Activated CD4-positive, CD25-positive, alpha-beta regulatory T cell treated with anti-CD3 and anti-CD28 coated beads, Interleukin-2, amount 50 U/mL, for 72 hours (primary cell): ENCODE results near the gene FRMPD4.

Source experiments
- DNase-seq: peaks from one replicate; pipeline ENCODE4 v3.0.0; 2021

The FRMPD4 gene

DNA sequence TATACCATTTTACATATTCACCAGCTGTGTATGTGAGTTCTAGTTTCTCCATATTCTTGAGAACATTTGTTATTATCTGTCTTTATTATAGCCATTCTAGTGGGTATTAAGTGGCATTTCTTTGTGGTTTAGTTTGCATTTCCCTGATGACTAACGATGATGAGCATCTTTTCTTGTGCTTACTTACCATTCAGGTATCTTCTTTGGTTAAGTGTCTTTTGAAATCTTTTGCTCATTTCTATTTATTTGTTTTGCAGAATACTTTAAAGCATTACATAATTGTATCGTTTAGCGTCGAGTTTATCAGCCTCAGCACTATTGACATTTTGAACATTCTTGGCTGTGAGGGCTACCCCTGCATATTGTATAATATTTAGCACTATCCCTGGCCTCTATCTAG is 85.4 kb downstream of the FRMPD4 start:
- no peak for DNase-seq

DNA sequence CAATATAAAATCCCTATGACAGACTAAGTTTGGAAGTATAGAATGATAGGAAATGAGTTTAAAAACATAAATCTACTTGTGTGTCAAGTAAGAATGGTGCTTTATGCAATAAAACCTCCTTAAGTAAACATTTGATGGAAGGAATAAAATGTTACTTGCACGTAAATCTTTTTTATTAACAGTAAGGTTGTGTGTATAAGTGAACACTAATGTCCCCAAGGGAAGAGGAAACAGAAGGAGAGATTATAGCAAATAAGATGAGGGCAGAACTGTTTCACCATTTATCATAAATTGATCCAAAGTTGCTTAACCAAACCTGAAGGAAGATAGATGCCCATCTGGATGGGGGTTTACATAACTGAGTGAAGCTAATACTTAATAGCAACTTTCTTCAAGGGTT is 86.8 kb downstream of the FRMPD4 start:
- DNase-seq: no peak

DNA sequence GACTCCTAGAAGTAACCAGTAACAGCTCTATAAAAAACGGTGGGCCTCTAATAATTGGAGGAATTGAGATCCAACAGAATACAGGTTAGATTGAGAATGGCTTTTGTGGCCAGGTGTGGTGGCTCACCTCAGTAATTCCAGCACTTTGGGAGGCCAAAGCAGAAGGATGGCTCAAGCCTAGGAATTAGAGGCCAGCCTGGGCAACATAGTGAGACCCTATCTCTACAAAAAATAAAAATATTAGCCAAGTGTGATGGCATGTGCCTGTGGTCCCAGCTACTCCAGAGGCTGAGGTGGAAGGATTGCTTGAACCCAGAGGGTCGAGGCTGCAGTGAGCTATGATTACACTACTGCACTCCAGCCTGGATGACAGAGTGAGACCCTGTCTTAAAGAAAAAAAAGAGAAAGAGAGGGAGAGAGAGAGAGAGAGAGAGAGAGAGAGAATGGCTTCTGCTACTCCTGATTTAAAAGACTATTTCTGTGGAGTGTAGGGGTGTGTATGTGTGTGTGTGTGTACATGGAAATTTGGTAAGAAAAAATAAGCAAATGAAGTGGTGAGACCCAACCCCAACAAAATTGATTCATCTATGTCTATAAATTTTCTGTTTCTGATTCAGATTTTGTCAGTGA is 89.3 kb downstream of the FRMPD4 start:
- no peak for DNase-seq

DNA sequence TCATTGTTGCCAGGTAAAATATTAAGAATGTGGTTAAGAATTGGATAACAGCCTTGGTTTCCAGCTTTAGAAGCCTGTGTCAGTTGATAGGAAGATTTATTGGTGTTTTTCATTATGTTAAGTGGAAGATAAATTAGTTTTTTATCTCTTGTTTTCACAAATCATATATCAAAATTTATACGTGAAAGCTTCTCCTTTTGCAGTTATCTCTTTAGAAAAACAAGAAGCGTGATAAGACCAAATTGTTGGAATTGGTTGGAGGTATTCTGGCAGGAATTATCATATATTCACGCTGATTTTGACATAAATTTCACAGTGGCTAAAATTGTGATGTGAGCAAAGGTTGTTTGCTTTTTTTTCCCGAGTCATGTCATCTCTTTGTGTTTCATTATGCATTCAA is 90.6 kb downstream of the FRMPD4 start:
- no peak for DNase-seq

- DNase-seq: no peak
Observed at GRCh38 chrX:12229986-12230385, 91.7 kb downstream of the FRMPD4 start.

DNA sequence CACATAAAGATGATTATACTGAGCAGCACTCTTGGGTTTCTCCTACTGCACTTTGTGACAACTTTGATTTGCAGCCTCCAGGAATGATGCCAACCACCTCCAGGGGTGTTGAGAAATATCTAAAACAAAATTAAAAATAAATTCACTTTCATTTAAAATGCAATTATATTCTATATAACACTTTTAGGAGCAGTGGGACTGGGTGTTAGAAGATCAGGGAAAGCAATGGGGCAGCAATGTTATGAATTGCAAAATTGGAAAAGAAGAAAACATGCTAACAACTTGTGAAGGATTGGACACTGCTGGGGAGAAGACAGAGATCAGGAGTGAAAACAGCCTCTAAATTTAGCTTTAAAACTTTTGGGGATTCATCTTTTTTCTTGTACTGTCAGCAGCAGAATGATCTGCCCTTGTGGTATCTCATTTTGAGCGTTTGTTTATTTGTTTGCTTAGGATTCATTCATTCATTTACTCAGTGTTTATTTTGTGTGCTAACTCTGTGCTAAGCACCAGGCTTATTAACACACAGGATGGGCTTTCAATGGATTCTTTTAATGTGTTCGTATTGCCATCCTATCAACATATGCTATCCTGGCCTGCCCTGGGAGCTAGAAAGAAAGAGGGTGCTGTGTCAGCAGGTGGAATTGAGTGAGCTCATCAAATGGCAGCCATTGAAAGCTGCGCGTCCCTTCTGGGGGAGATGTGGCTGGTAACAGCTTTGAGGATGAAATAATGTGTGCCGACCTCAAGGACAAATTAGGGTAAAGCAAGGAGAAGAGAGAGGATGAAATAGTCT is 96.5 kb downstream of the FRMPD4 start:
- no peak for DNase-seq

DNA sequence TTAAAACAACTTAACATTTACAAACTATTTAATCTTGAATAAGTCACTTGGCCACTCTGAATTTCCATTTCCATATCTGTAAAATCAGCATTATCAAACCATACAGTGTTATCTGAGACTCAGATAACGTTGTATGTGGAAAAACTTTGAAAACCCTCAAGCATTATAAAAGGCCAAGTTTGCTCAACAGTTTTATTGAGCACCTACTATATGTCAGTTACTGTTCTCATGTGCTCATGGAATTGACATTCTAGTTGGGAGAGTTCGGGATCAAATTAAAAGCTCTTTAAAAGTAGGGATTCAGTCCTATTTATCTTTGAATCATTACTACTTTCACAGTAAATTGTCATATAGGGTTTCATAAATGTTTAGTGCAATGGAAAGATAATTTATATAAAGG is 97.9 kb downstream of the FRMPD4 start:
- DNase-seq: no peak

- DNase-seq: no peak
Observed at GRCh38 chrX:12237131-12237530, 98.9 kb downstream of the FRMPD4 start.

DNA sequence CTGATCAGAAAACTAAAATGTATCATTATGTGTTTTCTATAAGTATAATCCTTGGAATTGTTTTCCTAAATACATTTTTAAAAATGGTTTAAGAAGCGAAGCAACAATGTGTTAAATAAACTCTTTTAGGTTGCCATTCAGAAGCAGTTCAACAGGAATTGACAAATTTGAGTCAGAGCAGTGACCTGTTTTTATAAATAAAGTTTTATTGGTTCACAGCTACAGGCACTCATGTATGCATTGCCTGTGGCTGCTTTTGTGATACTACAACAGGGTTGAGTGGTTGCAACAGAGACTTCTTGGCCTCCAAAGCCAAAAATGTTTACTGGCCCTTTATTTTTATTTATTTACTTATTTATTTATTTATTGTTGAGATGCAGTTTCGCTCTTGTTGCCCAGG is 99.5 kb downstream of the FRMPD4 start:
- no peak for DNase-seq

- no peak for DNase-seq
Observed at GRCh38 chrX:12239356-12240082, 101.2 kb downstream of the FRMPD4 start.

- no peak for DNase-seq
Observed at GRCh38 chrX:12240491-12240890, 102.2 kb downstream of the FRMPD4 start.

GRCh38 chrX:12241026-12241425 is 102.8 kb downstream of the FRMPD4 start:
- no peak for DNase-seq

- DNase-seq: no peak
Observed at GRCh38 chrX:12245650-12246645, 107.7 kb downstream of the FRMPD4 start.

DNA sequence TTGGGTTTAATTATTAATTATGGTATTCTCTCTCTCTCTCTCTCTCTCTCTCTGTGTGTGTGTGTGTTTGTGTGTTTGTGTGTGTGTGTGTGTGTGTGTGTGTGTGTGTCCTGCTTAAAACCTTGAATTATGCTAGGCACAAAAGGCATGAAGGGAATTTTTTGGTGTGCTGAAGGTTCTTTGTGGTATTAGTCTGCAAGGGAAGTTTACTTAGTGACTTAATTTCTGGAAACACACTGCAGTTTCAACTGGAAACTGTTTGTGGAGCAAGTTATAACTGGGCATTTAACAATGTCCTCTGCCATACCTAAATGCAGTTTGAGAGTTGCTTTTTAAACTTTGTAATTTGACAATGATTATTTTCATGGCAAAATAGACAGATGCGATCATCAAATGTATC is 111.7 kb downstream of the FRMPD4 start:
- no peak for DNase-seq

- DNase-seq: no peak
Observed at GRCh38 chrX:12263211-12263610, 124.9 kb downstream of the FRMPD4 start.

DNA sequence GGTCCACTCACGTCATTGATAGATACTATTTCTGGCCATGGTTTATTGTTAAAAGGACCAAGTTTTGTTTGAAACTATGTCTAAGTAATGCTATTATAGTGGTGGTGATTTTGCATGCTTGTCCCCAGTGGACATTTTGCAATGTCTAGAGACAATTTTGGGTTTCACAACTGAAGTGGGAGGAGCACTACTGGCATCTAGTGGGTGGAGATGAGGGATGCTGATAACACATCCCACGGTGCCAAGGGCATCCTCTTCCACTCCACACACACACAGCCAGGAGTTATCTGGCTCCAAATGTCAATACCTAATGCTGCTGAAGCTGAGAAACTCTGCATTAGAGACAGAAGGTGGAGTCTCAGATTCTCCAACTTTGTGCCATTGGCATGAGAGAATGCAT is 131.2 kb downstream of the FRMPD4 start:
- DNase-seq: no peak

DNA sequence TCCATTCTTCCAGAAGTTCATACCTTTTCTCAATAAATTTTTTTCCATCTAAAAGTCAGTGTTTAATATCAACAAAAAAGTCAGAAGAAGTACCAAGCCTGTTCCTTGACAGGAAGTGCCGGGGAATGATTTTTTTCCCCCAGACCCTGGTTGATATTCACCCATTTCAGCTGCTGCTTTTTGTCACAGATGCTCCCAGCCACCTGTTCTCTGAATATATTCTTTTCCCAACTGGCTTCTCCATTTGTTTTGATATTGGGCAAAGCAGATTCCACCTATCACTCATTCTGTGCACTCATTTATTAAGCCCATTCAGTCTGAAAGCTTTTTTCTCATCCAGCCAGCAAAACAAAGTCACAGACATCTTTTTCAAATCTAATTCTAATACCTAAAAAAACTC is 139.9 kb downstream of the FRMPD4 start:
- DNase-seq: no peak

DNA sequence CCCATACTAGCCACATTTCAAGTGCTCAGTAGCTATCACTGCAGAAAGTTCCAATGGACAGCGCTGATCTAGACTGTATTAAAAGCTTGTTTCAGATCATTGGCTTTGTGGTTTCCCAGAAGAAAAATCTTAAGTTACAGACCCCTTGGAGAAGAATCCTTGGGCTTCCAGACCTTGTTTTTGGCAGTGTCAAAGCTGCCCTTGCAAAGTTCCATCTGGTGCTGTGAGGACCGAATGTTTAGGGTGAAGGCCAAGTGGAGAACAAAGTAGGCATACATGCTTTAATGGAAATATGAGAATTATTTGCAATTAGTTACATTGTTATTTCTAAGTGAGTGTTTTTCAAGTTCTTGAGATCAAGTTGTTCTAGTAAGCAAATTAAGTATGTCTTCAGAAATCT is 144.7 kb downstream of the FRMPD4 start:
- DNase-seq: no peak

DNA sequence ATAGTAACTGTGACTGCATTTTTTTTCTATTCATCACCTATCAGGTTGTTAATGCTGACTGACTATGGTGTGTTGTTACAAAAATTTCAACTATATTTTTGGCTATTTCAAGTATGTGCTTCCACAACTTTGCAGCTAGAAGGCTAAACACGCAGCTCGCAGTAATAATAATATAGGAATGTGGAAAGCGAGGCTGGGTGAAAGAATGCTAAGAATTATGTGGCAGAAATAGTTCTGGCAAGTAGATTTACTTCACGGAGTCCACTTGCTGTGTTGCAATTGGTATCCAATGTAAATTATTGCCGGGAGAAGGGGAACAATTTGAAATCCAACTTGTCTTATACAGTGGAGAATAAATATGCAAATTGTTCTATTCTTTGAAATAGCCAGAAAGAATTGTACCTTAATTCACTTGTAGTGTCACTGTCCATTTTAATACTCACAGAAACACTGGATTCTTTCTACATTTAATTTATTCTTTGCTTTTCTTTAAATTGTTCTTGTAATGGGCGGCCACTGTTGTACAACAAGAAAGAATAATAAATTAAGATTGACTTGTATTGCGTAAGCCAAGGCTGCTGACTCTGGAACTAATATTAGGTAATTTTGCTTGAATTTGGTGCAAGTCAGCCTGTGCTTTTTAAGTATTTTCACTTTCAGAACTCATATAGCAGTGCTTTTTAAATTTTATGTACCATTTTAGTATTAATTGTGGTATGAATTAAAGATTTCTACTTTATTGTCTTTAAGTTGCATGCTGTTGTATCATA is 154.9 kb downstream of the FRMPD4 start:
- no peak for DNase-seq

DNA sequence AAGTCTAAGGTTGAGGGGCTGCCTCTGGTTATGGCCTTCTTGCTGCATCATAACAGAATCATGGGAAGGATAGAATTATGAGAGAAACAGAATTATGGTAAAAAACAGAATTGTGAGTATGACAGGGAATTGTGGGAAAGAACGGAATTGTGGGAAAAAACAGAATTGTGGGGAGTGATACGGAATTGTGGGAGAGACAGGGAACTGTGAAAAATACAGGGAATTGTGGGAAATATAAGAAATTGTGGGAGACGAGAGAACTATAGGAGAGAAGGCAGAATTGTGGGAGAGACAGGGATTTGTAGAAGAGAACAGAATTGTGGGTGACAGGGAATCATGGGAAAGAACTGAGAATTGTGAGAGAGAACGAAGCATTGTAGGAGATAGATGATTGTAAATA is 159.1 kb downstream of the FRMPD4 start:
- DNase-seq: no peak

DNA sequence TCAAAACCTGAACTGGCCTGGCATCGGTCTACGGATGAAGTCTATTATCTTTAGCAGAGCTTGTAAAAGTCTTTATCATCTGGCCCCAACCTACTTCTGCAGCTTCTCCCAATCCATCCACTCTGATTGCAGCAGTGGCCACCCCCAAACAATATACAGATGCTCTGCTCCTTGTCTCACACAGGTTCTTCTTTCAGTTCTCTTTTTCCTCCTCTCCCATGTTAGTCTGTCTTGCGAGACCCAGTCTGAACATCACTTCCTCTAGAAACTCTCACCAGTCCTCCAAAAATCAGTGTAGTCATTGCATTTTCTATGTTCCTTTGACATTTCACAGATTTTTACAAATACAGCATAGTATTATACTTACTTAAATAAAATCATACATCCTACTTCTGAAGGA is 163.0 kb downstream of the FRMPD4 start:
- no peak for DNase-seq

DNA sequence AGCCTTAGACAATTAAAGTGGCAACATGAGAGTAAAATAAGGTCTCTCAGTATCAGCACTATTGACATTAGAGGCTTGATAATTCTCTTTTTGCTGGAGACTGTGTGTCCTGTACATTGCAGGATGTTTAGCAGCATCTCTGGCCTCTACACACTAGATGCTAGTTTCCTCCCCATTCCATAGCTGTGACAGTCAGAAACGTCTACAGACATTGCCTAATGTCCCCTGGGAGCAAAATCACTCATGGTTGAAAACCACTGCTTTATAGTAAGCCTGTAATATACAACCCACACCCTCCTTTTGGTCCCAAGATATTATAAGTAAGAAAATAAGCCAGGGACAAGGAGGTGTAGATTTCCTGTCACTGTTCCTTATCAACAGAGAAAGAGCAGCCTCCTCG is 166.0 kb downstream of the FRMPD4 start:
- DNase-seq: no peak
